Measurements from ENCODE around the gene FOXC1. TPM values are rescaled to one million over a fixed set of nuclear protein-coding genes. Genes with fewer than 3 reads are reported as not detected.

FOXC1 gene
- polyA plus RNA-seq, 1 donor, result 0.48 TPM

DNA sequence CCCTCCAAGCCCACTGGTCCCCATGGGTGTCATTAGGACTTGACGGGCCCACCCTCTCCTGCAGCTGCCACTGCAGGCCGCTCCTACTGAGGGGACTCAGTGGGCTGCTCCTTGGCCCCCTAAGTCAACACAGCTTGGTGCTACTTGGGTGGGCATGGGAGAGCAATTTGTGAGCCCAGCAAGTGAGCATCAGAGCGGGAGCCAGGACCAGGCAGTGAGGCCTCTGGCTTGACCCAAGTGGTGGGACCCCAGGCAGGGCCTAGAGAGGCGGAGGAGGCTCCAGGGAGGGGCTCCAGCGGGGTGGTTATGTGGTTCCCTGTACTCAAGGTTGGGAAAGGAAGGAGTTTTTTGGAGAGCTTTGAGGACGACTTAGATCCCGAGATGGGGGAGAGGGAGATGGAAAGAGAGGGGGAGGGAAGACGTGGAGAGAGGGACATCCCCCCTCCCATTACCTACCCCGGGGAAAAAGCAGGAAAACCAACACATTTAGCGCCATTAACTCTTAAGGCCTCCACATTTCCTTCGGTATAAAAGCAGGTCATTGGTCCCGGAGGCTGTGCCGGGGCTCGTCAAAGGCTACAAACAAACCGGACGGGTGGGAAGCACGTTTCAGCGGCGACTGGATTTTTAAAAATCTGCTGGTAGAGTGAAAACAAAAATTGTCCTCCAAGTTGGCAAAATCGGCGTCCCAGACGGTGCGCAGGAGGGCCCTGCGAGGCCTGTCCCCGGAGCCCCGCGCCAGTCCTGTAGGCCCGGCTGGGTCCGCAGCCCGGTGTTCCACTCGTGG, 8.8 kb downstream of the FOXC1 start:
- Histone ChIP-seq H3K27me3 (ENCODE audit: control insufficient read depth, insufficient read depth, low read length) (peaks cover 99% of the 10 kb centered on the region), H3K36me3 (ENCODE audit: control insufficient read depth, insufficient read depth, low read length) (peaks cover 2% of the 10 kb centered on the region), H3K9me3 (ENCODE audit: control insufficient read depth, low read depth, low read length) (peaks cover 37% of the 10 kb centered on the region), H3K4me3 (ENCODE audit: low read length) (no peak overlapping the region), H3K27ac (ENCODE audit: low read length) (no peak overlapping the region), H3K4me1 (ENCODE audit: control insufficient read depth, insufficient read depth, low read length) (peaks cover 4% of the 10 kb centered on the region)
- DNase-seq, result no peak
- no CpG with 5 or more reads among the region's 31 CpGs for WGBS (ENCODE audit: insufficient coverage, low lambda C conversion rate)

DNA sequence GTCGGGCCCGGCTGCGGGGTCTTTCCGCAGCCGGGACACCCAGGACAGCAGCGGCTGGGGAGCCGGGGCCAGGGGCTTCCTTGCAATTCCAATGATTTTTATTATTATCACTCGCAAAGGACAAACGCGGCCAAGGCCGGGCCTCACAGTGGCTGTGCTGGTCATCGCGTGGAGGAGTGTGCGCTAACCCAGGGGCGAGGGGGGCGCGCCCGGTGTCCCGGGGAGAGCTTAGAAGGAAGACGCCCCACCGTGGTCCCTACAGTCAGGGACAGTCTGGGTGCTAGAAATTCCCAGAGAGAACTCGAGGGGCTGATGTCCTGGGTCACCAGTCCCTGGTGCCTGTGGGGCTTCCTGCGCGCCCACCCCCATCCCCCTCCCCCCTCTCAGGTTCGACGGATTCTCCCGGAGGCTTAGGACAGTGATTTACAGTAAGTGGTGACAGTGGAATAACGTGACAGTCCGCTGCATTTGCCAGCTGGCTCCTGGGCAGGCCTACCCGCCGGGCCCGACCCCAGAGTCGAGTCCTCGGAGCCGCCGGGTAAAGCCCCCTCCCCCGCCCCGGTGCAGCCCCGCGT, 9.5 kb downstream of the FOXC1 start:
- Histone ChIP-seq H3K27ac (ENCODE audit: low read length) (no peak overlapping the region), H3K36me3 (ENCODE audit: control insufficient read depth, insufficient read depth, low read length) (peaks cover 2% of the 10 kb centered on the region), H3K4me3 (ENCODE audit: low read length) (no peak overlapping the region), H3K27me3 (ENCODE audit: control insufficient read depth, insufficient read depth, low read length) (peaks cover 99% of the 10 kb centered on the region), H3K4me1 (ENCODE audit: control insufficient read depth, insufficient read depth, low read length) (peaks cover 4% of the 10 kb centered on the region), H3K9me3 (ENCODE audit: control insufficient read depth, low read depth, low read length) (peaks cover 36% of the 10 kb centered on the region)
- no CpG with 5 or more reads among the region's 40 CpGs for WGBS (ENCODE audit: insufficient coverage, low lambda C conversion rate)
- no peak for DNase-seq

DNA sequence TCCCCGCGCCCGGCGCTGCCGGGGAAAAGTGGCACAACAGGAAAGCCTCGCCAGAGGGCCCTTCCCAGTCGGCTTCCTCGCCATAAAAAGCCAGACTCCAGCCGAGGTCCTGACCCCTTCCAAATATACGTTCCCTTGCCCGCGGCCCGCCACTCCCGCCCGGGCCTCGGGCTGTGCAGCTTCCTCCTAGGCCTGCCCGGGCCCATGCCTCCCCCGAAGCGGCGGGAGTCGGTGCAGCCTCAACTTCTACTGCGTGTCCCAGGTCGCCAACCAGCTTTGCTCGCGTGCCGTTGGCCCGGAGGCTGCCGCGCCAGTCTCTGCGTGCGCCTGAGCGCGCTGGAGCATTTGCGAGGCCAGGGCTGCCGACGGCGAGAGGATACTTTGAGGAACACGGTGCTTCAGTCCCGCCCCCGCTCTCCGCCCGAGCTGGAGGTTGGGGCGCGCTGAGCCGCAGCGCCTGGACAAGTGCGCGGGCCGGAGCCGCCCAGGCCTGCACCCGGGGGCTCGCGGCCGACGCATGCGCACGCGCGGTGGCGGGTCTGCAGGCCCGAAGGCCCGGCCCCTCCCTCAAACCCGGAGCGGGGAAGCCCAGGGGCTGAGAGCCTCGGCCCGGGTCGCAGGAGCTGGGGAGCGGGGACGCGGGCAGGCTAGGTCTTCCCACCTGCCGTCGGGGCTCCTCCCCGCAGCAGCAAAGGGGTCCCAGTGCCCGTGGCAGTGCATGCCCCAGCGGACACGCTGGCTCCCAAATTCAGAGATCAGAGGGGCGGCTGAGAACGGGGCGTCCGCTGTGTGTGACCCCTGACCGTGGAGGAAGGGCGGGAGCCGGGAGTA, 10.2 kb downstream of the FOXC1 start:
- no CpG with 5 or more reads among the region's 83 CpGs for WGBS (ENCODE audit: insufficient coverage, low lambda C conversion rate)
- Histone ChIP-seq H3K4me3 (ENCODE audit: low read length) (no peak overlapping the region), H3K27ac (ENCODE audit: low read length) (no peak overlapping the region), H3K27me3 (ENCODE audit: control insufficient read depth, insufficient read depth, low read length) (peaks cover 99% of the 10 kb centered on the region), H3K4me1 (ENCODE audit: control insufficient read depth, insufficient read depth, low read length) (peaks cover 4% of the 10 kb centered on the region), H3K36me3 (ENCODE audit: control insufficient read depth, insufficient read depth, low read length) (peaks cover 2% of the 10 kb centered on the region), H3K9me3 (ENCODE audit: control insufficient read depth, low read depth, low read length) (peaks cover 39% of the 10 kb centered on the region)
- DNase-seq, result peak in 1 of 2 donors; percentile 27

DNA sequence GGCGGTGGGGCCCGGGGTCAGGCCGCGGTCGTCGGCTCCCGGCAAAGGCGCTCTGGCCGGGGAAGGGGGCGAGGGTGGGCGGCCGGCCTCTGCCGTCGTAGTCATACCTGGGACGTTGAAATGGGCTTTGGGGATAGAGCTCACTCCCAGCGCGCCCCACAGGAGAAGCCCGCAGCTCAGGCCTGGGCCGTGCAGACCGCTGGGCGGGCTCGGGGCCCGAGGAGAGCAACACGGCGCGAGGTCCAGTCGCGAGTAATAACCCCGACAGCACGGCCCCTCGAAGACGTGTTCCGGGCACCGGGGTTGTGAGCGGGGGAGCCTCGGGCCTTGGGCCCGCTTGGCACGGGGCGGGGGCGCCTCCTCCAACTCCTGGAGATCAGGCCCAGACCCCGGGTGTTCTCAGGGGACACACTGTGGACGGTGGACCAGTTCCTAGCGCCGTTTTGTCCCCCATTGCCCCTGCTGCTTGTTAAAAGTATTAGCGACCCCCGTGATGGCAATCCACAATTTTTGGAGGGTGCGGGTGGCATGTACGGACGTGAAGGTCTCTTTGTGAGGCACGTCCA, 10.9 kb downstream of the FOXC1 start:
- Histone ChIP-seq H3K36me3 (ENCODE audit: control insufficient read depth, insufficient read depth, low read length) (peaks cover 2% of the 10 kb centered on the region), H3K27ac (ENCODE audit: low read length) (no peak overlapping the region), H3K27me3 (ENCODE audit: control insufficient read depth, insufficient read depth, low read length) (peaks cover 99% of the 10 kb centered on the region), H3K4me1 (ENCODE audit: control insufficient read depth, insufficient read depth, low read length) (peaks cover 9% of the 10 kb centered on the region), H3K9me3 (ENCODE audit: control insufficient read depth, low read depth, low read length) (peaks cover 35% of the 10 kb centered on the region), H3K4me3 (ENCODE audit: low read length) (no peak overlapping the region)
- DNase-seq, result no peak
- WGBS (ENCODE audit: insufficient coverage, low lambda C conversion rate), result no CpG with 5 or more reads among the region's 50 CpGs

DNA sequence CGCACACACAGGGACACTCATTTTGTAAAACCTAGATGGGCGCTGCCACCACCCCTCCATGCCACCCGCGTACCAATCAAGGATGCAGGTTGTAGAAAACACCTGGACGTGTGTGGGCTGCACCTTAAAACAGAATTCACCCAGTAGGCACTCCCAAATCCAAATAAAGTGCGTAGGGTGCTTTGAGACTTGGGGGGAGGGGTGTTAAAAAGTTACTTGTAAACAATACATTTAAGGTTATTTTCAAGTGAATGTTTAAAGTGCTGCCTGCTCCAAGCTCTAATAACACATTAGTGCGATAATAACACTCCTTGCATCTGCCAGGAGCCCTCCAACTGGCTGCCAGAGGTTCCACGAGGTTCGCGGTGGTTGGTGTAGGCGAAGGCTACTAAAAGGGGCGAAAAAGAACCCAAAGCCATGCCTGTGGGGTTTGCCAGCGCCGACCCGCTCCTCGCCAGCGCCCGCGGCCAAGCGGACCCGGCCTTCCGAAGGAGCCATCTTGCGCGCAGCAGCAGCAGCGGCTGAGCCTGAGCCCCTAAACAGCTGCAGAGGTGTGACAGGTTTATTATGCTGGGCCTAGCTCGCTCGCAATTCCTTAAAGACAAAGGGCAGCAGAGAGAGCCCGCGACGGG, 11.5 kb downstream of the FOXC1 start:
- no peak for DNase-seq
- peaks cover 35% of the 10 kb centered on the region for H3K9me3 ChIP-seq (ENCODE audit: control insufficient read depth, low read depth, low read length)
- peaks cover 9% of the 10 kb centered on the region for H3K4me1 ChIP-seq (ENCODE audit: control insufficient read depth, insufficient read depth, low read length)
- H3K27me3 ChIP-seq (ENCODE audit: control insufficient read depth, insufficient read depth, low read length), result peaks cover 99% of the 10 kb centered on the region
- 60% methylated on average over 1 of the region's 30 CpGs for whole genome bisulfite sequencing (ENCODE audit: insufficient coverage, low lambda C conversion rate)
- H3K36me3 ChIP-seq (ENCODE audit: control insufficient read depth, insufficient read depth, low read length), result peaks cover 2% of the 10 kb centered on the region
- no peak overlapping the region for H3K4me3 ChIP-seq (ENCODE audit: low read length)
- no peak overlapping the region for H3K27ac ChIP-seq (ENCODE audit: low read length)

DNA sequence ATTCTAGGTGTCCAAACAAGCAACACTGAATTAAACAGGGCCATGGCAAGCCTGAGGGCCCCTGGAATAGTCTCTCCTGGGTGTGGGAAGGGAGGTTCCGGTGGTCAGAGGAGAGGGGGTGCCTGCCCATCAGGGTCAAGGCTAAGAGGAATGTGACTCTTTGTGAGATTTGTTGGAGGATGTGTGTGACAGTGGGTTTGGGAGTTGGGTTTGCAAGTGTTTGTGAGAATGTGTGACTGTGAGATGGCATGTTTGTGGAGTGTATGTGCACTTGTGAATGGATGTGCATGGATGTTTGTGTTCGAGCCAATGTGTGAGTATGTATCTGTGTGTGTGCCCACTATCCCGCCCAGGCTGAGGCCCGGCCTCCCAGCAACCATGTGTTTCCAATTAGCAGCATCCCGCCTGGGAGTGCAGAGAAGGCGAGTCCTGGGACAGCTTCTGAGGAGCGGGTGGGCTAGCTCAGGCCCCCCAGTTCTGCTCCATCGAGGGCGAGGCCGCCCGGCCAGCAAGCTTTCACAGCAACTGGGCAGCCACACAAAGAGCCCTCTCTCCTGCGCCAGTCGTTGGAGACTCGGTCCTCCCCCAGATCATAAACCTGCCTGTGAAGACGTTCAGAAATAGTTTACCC, 12.6 kb downstream of the FOXC1 start:
- DNase-seq, result no peak
- H3K36me3 ChIP-seq (ENCODE audit: control insufficient read depth, insufficient read depth, low read length), result peaks cover 2% of the 10 kb centered on the region
- H3K4me3 ChIP-seq (ENCODE audit: low read length), result no peak overlapping the region
- peaks cover 99% of the 10 kb centered on the region for H3K27me3 ChIP-seq (ENCODE audit: control insufficient read depth, insufficient read depth, low read length)
- peaks cover 9% of the 10 kb centered on the region for H3K4me1 ChIP-seq (ENCODE audit: control insufficient read depth, insufficient read depth, low read length)
- H3K9me3 ChIP-seq (ENCODE audit: control insufficient read depth, low read depth, low read length), result peaks cover 35% of the 10 kb centered on the region
- no peak overlapping the region for H3K27ac ChIP-seq (ENCODE audit: low read length)
- 80% methylated on average over 1 of the region's 15 CpGs for WGBS (ENCODE audit: insufficient coverage, low lambda C conversion rate)

DNA sequence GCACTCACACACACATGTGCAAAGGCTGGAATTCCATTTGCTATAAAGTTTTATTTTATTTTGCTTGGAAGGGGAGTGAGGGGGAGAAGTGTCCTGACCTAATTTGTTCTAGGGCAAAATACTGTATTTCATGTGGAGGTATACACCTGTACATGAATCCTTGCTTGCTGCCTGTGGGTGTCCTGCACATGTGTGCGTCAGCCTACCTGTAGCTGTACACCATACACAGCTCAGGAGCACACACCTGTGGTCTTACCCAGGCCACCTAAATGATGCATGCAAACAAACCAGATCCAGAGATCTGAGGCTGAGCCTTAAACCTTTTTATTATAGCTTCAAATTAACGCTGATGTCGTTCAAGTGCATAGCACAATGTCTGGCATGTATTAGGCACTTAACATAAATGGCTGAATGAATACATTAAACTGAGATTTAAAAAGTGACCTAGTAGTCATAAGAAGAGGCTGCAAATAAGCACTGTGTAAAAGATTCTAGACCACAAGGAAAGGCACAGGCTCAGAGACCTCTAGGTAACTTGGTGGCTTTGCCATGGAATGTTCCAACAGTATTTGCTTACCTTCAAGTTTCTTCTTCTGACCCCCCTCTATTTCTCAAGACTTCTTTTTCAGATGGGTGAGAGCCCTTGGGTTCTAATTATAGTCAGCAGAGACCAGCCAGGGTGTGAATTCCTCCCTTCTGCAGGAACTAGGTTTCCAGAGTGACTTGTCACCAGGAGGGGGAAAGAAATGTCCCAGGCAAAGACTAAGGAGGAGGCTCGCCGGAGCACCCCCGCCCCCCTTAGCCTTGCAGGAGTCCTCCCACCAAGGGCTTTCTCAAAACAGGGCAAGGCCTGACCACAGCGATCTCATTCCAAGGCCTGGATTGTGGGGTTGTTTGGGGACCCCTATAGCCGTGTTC, 13.4 kb downstream of the FOXC1 start:
- WGBS (ENCODE audit: insufficient coverage, low lambda C conversion rate), result 92% methylated on average over 2 of the region's 8 CpGs
- DNase-seq, result no peak
- Histone ChIP-seq H3K4me1 (ENCODE audit: control insufficient read depth, insufficient read depth, low read length) (peaks cover 9% of the 10 kb centered on the region), H3K9me3 (ENCODE audit: control insufficient read depth, low read depth, low read length) (peaks cover 35% of the 10 kb centered on the region), H3K36me3 (ENCODE audit: control insufficient read depth, insufficient read depth, low read length) (peaks cover 2% of the 10 kb centered on the region), H3K27me3 (ENCODE audit: control insufficient read depth, insufficient read depth, low read length) (peaks cover 99% of the 10 kb centered on the region), H3K4me3 (ENCODE audit: low read length) (no peak overlapping the region), H3K27ac (ENCODE audit: low read length) (no peak overlapping the region)

DNA sequence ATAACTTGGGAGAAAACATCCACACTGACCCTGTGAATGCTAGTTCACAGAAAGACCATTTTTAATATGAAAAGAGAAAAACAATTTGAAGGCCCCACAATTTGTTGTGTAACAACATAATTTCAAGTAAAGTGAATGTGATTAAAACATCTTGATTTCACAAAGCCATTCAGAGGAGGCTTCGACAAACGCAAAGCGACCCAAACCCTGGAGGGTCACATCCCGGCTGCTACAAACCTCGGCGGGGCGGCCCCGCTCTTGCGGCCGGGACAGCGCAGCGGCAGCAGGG, 14.0 kb downstream of the FOXC1 start:
- Histone ChIP-seq H3K27ac (ENCODE audit: low read length) (no peak overlapping the region), H3K4me1 (ENCODE audit: control insufficient read depth, insufficient read depth, low read length) (peaks cover 9% of the 10 kb centered on the region), H3K4me3 (ENCODE audit: low read length) (no peak overlapping the region), H3K36me3 (ENCODE audit: control insufficient read depth, insufficient read depth, low read length) (peaks cover 2% of the 10 kb centered on the region), H3K9me3 (ENCODE audit: control insufficient read depth, low read depth, low read length) (peaks cover 32% of the 10 kb centered on the region), H3K27me3 (ENCODE audit: control insufficient read depth, insufficient read depth, low read length) (peaks cover 99% of the 10 kb centered on the region)
- no peak for DNase-seq
- no CpG with 5 or more reads among the region's 12 CpGs for WGBS (ENCODE audit: insufficient coverage, low lambda C conversion rate)

Data from large intestine (tissue), 3 donors.